H7 (cell line): ENCODE measurements around the gene MT1B. TPM values are rescaled to one million over a fixed set of nuclear protein-coding genes. Genes with fewer than 3 reads are reported as not detected.

Experiments used
- DNase-seq: peaks from one replicate; pipeline ENCODE4 v3.0.0; 2012
- H3K27me3 ChIP-seq: 2 replicates; pipeline ENCODE4 v1.6.0; 2011; ENCODE audit warnings: mild to moderate bottlenecking, low read length; ENCODE audit not compliant: control insufficient read depth, insufficient read depth
- H3K36me3 ChIP-seq: replicated peaks from 2 replicates; pipeline ENCODE4 v1.5.1; 2011; ENCODE audit warnings: low read length; ENCODE audit not compliant: control insufficient read depth, insufficient read depth
- H3K4me3 ChIP-seq: 2 replicates; pipeline ENCODE4 v1.5.1; 2011; ENCODE audit warnings: low read depth, mild to moderate bottlenecking, control low read depth, low read length, moderate library complexity; ENCODE audit not compliant: insufficient read depth
- total RNA-seq: library from RNA; depleted of rRNA; stranded (reverse); fragments of >200 nt; shearing (Covaris generic); gene quantifications from 2 replicates; pipeline ENCODE4 v1.2.3, GENCODE V29; 2014

The MT1B gene
- total RNA-seq, 1 experiment from 2014 or later, result not detected

DNA sequence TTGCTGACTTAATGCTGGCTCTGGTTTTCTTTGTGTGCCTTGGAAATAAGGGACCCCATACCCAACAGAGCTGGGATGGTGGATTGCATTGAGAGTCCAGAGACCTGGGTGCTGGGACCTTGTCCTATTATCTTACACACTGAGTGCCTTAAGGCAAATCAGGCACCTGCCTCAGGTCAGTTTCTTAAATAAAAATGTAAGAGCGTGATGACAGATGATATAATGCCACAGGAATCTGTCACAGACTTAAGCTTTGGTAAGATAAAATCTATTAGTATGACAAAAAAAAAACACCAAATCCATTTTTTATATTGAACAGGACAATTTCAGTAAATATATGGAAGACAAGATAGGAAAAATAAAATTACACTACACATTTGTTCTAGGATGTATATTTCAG is 11.6 kb upstream of the MT1B start:
- Histone ChIP-seq H3K36me3 (no peaks in the 10 kb centered on the region), H3K27me3 (peaks cover 99% of the 10 kb centered on the region), H3K4me3 (no peak overlapping the region)
- no peak for DNase-seq

DNA sequence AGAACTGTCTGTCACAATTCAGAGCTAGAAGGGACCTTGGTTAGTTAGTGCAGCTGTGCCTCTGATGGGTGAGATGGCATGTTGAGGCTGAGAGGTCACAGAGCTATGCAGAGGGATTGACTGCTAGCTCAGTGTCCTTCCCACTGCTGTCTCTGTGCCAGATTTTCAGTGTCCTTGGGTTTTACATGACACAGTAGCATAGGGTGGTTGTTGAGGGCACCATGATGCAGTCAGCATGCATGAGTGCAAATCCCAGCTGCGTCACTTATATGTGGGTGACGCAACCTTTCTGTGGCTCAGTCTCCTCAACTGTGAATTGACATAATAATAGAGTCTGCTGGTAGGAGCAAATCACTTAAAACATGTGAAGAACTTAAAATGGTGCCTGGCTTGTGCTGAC is 10.5 kb upstream of the MT1B start:
- Histone ChIP-seq H3K4me3 (no peak overlapping the region), H3K36me3 (no peaks in the 10 kb centered on the region), H3K27me3 (peaks cover 99% of the 10 kb centered on the region)
- no peak for DNase-seq

- H3K27me3 ChIP-seq, result peaks cover 97% of the 10 kb centered on the region
- peak; percentile 85 for DNase-seq
- H3K36me3 ChIP-seq, result no peaks in the 10 kb centered on the region
- H3K4me3 ChIP-seq, result peak overlapping the region; percentile 45
These were observed 8.5 kb upstream of the MT1B start for GRCh38 chr16:56643080-56643778.

DNA sequence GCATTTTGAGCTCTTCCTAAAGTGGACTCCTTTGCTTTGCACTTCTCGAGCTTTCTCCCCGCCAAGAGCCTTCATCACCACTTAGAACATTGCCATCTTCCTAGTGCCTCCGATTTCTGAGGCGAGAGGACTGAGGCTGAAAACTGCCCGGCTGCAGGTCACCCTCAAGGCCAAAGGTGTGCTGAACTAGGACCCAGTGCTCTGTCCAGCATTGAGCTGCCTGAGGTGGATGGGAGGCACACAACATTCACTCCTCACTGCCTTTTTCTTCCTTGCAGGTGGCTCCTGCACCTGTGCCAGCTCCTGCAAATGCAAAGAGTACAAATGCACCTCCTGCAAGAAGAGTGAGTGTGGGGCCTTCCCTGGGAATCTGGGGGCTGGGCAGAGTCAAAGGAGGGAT is 7.9 kb upstream of the MT1B start:
- Histone ChIP-seq H3K27me3 (peaks cover 97% of the 10 kb centered on the region), H3K4me3 (peak overlapping the region; percentile 45; the same call in 1 of the 2 replicates), H3K36me3 (no peaks in the 10 kb centered on the region)
- no peak for DNase-seq

- Histone ChIP-seq H3K27me3 (peaks cover 89% of the 10 kb centered on the region), H3K36me3 (no peaks in the 10 kb centered on the region), H3K4me3 (no peak overlapping the region)
- DNase-seq, result no peak
These were observed 6.4 kb upstream of the MT1B start for GRCh38 chr16:56645311-56645710.

DNA sequence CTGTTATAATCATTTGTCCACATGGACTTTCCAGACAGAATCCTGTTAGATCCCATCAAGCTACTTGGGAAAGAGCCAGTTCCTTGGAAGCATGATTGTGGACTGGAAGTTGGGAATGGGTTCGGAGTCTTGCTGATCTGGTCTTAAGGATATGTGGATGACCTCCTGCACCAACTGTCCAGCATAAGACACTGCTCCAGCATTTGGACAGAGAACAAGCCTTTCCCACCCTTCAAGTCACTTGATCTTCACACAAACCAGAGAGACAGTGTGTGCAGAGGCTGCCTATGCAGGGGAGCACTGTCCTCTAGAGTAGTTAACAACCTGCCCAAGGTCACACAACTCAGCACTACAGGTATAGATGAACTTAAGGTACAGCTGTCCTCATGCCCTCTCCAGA is 5.8 kb upstream of the MT1B start:
- Histone ChIP-seq H3K27me3 (peaks cover 83% of the 10 kb centered on the region), H3K4me3 (no peak overlapping the region), H3K36me3 (no peaks in the 10 kb centered on the region)
- DNase-seq, result no peak

DNA sequence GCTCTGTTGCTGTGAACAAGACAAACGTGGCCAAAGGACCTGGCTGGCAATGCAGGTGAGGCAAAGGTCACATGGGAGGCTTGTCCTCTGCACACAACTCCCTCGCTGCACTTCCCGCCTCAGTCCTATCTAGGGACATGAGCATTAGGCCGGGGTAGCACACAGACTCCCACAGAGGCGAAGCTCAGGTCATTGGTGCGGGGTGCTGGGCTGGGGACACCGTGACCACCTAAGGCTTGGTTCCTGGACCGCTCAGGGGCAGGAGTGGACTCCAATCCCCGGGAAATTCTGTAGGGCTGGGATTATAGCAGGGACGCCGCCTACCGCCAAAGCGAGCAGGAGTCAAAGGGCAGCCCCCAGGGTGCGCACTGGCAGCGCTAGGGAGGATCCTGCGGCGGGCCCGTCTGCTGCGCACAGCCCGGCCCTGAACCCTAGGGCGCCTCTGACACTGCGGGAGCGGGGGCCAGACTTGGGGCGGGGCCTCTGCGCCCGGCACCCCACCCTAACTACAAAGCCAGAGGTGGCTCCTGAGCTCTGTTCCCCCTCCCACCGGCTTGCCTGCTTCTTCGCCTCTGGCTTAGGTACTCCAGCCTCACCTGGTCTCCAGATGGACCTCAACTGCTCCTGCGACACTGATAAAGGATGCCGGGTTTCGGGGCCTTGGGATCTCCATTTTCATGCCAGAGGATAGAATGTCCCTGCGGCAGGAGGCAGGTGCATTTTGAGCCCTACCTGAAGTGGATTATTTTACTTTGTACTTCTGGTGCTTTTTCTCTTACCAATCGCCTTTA is 3.9 kb upstream of the MT1B start:
- Histone ChIP-seq H3K4me3 (peak overlapping the region; percentile 7; the same call in 1 of the 2 replicates), H3K36me3 (no peaks in the 10 kb centered on the region), H3K27me3 (peaks cover 74% of the 10 kb centered on the region)
- DNase-seq, result peak; percentile 82

DNA sequence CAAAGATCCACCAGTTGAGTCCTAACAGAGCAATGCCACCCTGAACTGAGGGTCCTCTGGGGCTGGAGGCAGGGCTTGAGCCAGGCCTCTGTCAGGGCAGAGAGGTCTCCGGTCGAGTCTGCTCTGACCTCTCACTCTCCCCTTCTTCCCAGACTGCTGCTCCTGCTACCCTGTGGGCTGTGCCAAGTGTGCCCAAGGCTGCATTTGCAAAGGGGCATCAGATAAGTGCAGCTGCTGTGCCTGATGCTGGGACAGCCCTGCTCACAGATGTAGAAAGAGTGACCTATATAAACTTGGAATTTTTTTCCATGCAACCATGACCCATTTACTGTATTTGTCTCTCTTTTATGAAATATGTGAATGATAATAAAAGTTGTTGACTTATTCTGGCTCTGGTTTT is 2.4 kb upstream of the MT1B start:
- Histone ChIP-seq H3K4me3 (no peak overlapping the region), H3K36me3 (no peaks in the 10 kb centered on the region), H3K27me3 (peaks cover 62% of the 10 kb centered on the region)
- no peak for DNase-seq

- H3K4me3 ChIP-seq, result no peak overlapping the region
- no peak for DNase-seq
- H3K36me3 ChIP-seq, result no peaks in the 10 kb centered on the region
- H3K27me3 ChIP-seq, result peaks cover 57% of the 10 kb centered on the region
These were observed 1.9 kb upstream of the MT1B start for GRCh38 chr16:56649820-56650219.

DNA sequence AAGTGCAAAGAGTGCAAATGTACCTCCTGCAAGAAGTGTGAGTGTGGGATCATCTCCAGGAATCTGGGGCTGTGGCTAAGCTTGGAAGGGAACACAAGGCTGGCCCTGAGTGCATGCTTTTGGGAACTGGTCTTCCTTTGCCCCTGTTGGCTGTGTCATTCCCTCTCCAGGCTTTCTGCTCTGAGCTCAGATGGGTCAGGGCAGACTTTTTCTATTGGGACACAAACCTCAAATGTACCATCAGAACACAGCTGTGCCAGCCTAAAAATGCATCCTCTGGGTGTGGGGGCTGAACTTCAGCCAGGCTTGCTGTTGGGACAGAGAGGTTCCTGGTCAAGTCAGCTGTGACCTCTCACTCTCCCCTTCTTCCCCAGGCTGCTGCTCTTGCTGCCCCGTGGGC is 914 bp downstream of the MT1B start:
- Histone ChIP-seq H3K27me3 (peaks cover 35% of the 10 kb centered on the region), H3K4me3 (no peak overlapping the region), H3K36me3 (no peaks in the 10 kb centered on the region)
- DNase-seq, result no peak

GRCh38 chr16:56653218-56653617 is 1.5 kb downstream of the MT1B start:
- no peak overlapping the region for H3K4me3 ChIP-seq
- no peaks in the 10 kb centered on the region for H3K36me3 ChIP-seq
- no peak for DNase-seq
- peaks cover 34% of the 10 kb centered on the region for H3K27me3 ChIP-seq

GRCh38 chr16:56657555-56658326 is 6.1 kb downstream of the MT1B start, which contains the start of gene MT1F:
Gene MT1F, plus strand, starts transcription at chr16:56657959. Its CDS starts 100 bp downstream, at chr16:56658059.
- H3K36me3 ChIP-seq, result no peaks in the 10 kb centered on the region
- H3K27me3 ChIP-seq, result peaks cover 57% of the 10 kb centered on the region
- peak within 1 kb of the TSS; percentile 66 for H3K4me3 ChIP-seq
- peak; percentile 96 for DNase-seq

DNA sequence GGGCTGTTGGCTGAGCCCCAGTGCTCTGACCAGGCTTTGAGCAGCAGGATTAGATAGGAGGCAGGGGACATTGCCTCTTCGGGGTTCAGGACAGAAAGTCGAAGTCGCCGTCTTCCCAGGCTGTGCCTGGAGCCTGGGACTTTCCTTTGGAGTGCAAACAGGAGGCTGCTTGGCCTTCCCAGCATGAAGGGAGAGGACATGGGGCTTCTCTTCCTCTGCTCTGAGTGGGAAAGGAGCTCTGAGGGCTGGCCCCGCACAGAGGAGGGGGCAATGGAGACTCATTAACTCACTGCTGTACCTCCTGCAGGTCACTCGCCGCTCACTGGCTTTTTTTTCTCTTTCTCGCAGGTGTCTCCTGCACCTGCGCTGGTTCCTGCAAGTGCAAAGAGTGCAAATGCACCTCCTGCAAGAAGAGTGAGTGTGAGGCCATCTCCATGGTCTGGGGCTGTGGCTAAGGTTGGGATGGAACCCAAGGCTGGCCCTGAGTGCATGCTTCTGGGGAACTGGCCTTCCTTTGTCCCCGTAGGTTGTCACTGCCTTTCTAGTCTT is 6.7 kb downstream of the MT1B start:
- peak; percentile 47 for DNase-seq
- peak overlapping the region; percentile 66 for H3K4me3 ChIP-seq
- no peaks in the 10 kb centered on the region for H3K36me3 ChIP-seq
- peaks cover 60% of the 10 kb centered on the region for H3K27me3 ChIP-seq
